GM18858 (cell line): ENCODE results near the gene GALNTL6.
"Not testable (repeated sequence)": the region's sequence is repeated elsewhere in the genome, so short reads cannot be mapped to it uniquely, and the experiment has no call there.

Experiments used
- ATAC-seq: cut with Tn5 transposase; IDR thresholded peaks from one replicate; pipeline ENCODE4 v1.9.1; 2021; ENCODE audit not compliant: unreplicated experiment

GALNTL6 gene

GRCh38 chr4:172787111-172787510, 973.9 kb downstream of the GALNTL6 start:
- ATAC-seq, result no peak

GRCh38 chr4:172791841-172792240, 978.6 kb downstream of the GALNTL6 start:
- no peak for ATAC-seq

- no peak for ATAC-seq
These were observed 980.5 kb downstream of the GALNTL6 start for GRCh38 chr4:172793565-172794306.

GRCh38 chr4:172794307-172794703, 981.1 kb downstream of the GALNTL6 start:
- no peak for ATAC-seq

GRCh38 chr4:172797281-172797680, 984.1 kb downstream of the GALNTL6 start:
- ATAC-seq, result not testable (repeated sequence)

- ATAC-seq, result no peak
These were observed 988.8 kb downstream of the GALNTL6 start for GRCh38 chr4:172802032-172802431.

- ATAC-seq, result no peak
These were observed 993.6 kb downstream of the GALNTL6 start for GRCh38 chr4:172806841-172807240.

- ATAC-seq, result no peak
These were observed 995.0 kb downstream of the GALNTL6 start for GRCh38 chr4:172808196-172808595.

GRCh38 chr4:172809319-172809718, 996.1 kb downstream of the GALNTL6 start:
- no peak for ATAC-seq

GRCh38 chr4:172813359-172813923, 1000.2 kb downstream of the GALNTL6 start:
- ATAC-seq, result peak; percentile 85

GRCh38 chr4:172815499-172816164, 1002.4 kb downstream of the GALNTL6 start:
- no peak for ATAC-seq

GRCh38 chr4:172818901-172819300, 1005.7 kb downstream of the GALNTL6 start:
- ATAC-seq, result no peak

- ATAC-seq, result no peak
These were observed 1006.1 kb downstream of the GALNTL6 start for GRCh38 chr4:172819353-172819752.

- no peak for ATAC-seq
These were observed 1009.1 kb downstream of the GALNTL6 start for GRCh38 chr4:172822331-172822730.

- ATAC-seq, result no peak
These were observed 1013.1 kb downstream of the GALNTL6 start for GRCh38 chr4:172826346-172826745.

- ATAC-seq, result no peak
These were observed 1013.7 kb downstream of the GALNTL6 start for GRCh38 chr4:172826861-172827260.

GRCh38 chr4:172830295-172830764, 1017.1 kb downstream of the GALNTL6 start:
- ATAC-seq, result no peak

GRCh38 chr4:172836661-172837060, 1023.5 kb downstream of the GALNTL6 start:
- ATAC-seq, result no peak

- no peak for ATAC-seq
These were observed 1024.9 kb downstream of the GALNTL6 start for GRCh38 chr4:172838111-172838510.

GRCh38 chr4:172838943-172839342, 1025.7 kb downstream of the GALNTL6 start:
- no peak for ATAC-seq

GRCh38 chr4:172842779-172843178, 1029.6 kb downstream of the GALNTL6 start:
- ATAC-seq, result no peak

- no peak for ATAC-seq
These were observed 1030.0 kb downstream of the GALNTL6 start for GRCh38 chr4:172843192-172843591.
